ENCODE results near the gene AKT1S1. TPM values are rescaled to one million over a fixed set of nuclear protein-coding genes. Genes with fewer than 3 reads are reported as not detected.

Gene AKT1S1
- total RNA-seq, 1 donor, result 3.0 TPM

- H3K27me3 ChIP-seq (ENCODE audit: insufficient read depth, low read length), result no peaks in the 10 kb centered on the region
- no peak overlapping the region for H3K4me3 ChIP-seq (ENCODE audit: low read length)
- peaks cover 48% of the 10 kb centered on the region for H3K4me1 ChIP-seq (ENCODE audit: insufficient read depth, low read length)
- no peaks in the 10 kb centered on the region for H3K9me3 ChIP-seq (ENCODE audit: low read depth, low read length)
Measured at GRCh38 chr19:49912965-49913685, 36.0 kb upstream of the AKT1S1 start.

- Histone ChIP-seq H3K9me3 (ENCODE audit: low read depth, low read length) (no peaks in the 10 kb centered on the region), H3K4me1 (ENCODE audit: insufficient read depth, low read length) (peaks cover 39% of the 10 kb centered on the region), H3K4me3 (ENCODE audit: low read length) (no peak overlapping the region), H3K27me3 (ENCODE audit: insufficient read depth, low read length) (no peaks in the 10 kb centered on the region)
Measured at GRCh38 chr19:49911381-49912145, 34.4 kb upstream of the AKT1S1 start.

GRCh38 chr19:49910179-49910578 lies 33.0 kb upstream of the AKT1S1 start:
- H3K4me1 ChIP-seq (ENCODE audit: insufficient read depth, low read length), result peaks cover 46% of the 10 kb centered on the region

GRCh38 chr19:49908480-49909420 lies 31.6 kb upstream of the AKT1S1 start:
- Histone ChIP-seq H3K9me3 (ENCODE audit: low read depth, low read length) (no peaks in the 10 kb centered on the region), H3K4me1 (ENCODE audit: insufficient read depth, low read length) (peaks cover 57% of the 10 kb centered on the region), H3K27me3 (ENCODE audit: insufficient read depth, low read length) (no peaks in the 10 kb centered on the region), H3K4me3 (ENCODE audit: low read length) (no peak overlapping the region)

More at GRCh38 chr19:49910179-49910578, 33.0 kb upstream of the AKT1S1 start:
- Histone ChIP-seq H3K27me3 (ENCODE audit: insufficient read depth, low read length) (no peaks in the 10 kb centered on the region), H3K4me3 (ENCODE audit: low read length) (no peak overlapping the region), H3K9me3 (ENCODE audit: low read depth, low read length) (no peaks in the 10 kb centered on the region)

- H3K9me3 ChIP-seq (ENCODE audit: low read depth, low read length), result no peaks in the 10 kb centered on the region
- H3K4me3 ChIP-seq (ENCODE audit: low read length), result no peak overlapping the region
- peaks cover 53% of the 10 kb centered on the region for H3K4me1 ChIP-seq (ENCODE audit: insufficient read depth, low read length)
- H3K27me3 ChIP-seq (ENCODE audit: insufficient read depth, low read length), result no peaks in the 10 kb centered on the region
Measured at GRCh38 chr19:49907745-49908446, 30.7 kb upstream of the AKT1S1 start.

GRCh38 chr19:49906879-49907564 lies 29.9 kb upstream of the AKT1S1 start:
- no peaks in the 10 kb centered on the region for H3K27me3 ChIP-seq (ENCODE audit: insufficient read depth, low read length)
- H3K4me3 ChIP-seq (ENCODE audit: low read length), result no peak overlapping the region
- no peaks in the 10 kb centered on the region for H3K9me3 ChIP-seq (ENCODE audit: low read depth, low read length)
- peaks cover 44% of the 10 kb centered on the region for H3K4me1 ChIP-seq (ENCODE audit: insufficient read depth, low read length)

- Histone ChIP-seq H3K4me3 (ENCODE audit: low read length) (no peak overlapping the region), H3K9me3 (ENCODE audit: low read depth, low read length) (no peaks in the 10 kb centered on the region), H3K27me3 (ENCODE audit: insufficient read depth, low read length) (no peaks in the 10 kb centered on the region)
Measured at GRCh38 chr19:49904136-49904535, 27.0 kb upstream of the AKT1S1 start.

GRCh38 chr19:49896863-49897621 lies 19.9 kb upstream of the AKT1S1 start, which contains the start of gene IL4I1:
TSS of gene IL4I1 (minus strand) at chr19:49896887. CDS start at chr19:49896160, 727 bp downstream.
- no peaks in the 10 kb centered on the region for H3K9me3 ChIP-seq (ENCODE audit: low read depth, low read length)
- H3K4me1 ChIP-seq (ENCODE audit: insufficient read depth, low read length), result peaks cover 35% of the 10 kb centered on the region
- no peak within 1 kb of the TSS for H3K4me3 ChIP-seq (ENCODE audit: low read length)
- H3K27me3 ChIP-seq (ENCODE audit: insufficient read depth, low read length), result no peaks in the 10 kb centered on the region

More at GRCh38 chr19:49904136-49904535, 27.0 kb upstream of the AKT1S1 start:
- H3K4me1 ChIP-seq (ENCODE audit: insufficient read depth, low read length), result peaks cover 24% of the 10 kb centered on the region

GRCh38 chr19:49895566-49896297 lies 18.6 kb upstream of the AKT1S1 start:
- Histone ChIP-seq H3K27me3 (ENCODE audit: insufficient read depth, low read length) (no peaks in the 10 kb centered on the region), H3K4me1 (ENCODE audit: insufficient read depth, low read length) (peaks cover 35% of the 10 kb centered on the region), H3K4me3 (ENCODE audit: low read length) (no peak overlapping the region), H3K9me3 (ENCODE audit: low read depth, low read length) (no peaks in the 10 kb centered on the region)

GRCh38 chr19:49894879-49895565 lies 17.9 kb upstream of the AKT1S1 start:
- Histone ChIP-seq H3K27me3 (ENCODE audit: insufficient read depth, low read length) (no peaks in the 10 kb centered on the region), H3K4me1 (ENCODE audit: insufficient read depth, low read length) (peaks cover 40% of the 10 kb centered on the region), H3K4me3 (ENCODE audit: low read length) (no peak overlapping the region), H3K9me3 (ENCODE audit: low read depth, low read length) (no peaks in the 10 kb centered on the region)

- H3K4me1 ChIP-seq (ENCODE audit: insufficient read depth, low read length), result peaks cover 44% of the 10 kb centered on the region
Measured at GRCh38 chr19:49894011-49894664, 17.0 kb upstream of the AKT1S1 start.

GRCh38 chr19:49892716-49893115 lies 15.6 kb upstream of the AKT1S1 start:
- H3K9me3 ChIP-seq (ENCODE audit: low read depth, low read length), result no peaks in the 10 kb centered on the region
- peaks cover 36% of the 10 kb centered on the region for H3K4me1 ChIP-seq (ENCODE audit: insufficient read depth, low read length)
- no peak overlapping the region for H3K4me3 ChIP-seq (ENCODE audit: low read length)
- no peaks in the 10 kb centered on the region for H3K27me3 ChIP-seq (ENCODE audit: insufficient read depth, low read length)

More at GRCh38 chr19:49894011-49894664, 17.0 kb upstream of the AKT1S1 start:
- Histone ChIP-seq H3K27me3 (ENCODE audit: insufficient read depth, low read length) (no peaks in the 10 kb centered on the region), H3K9me3 (ENCODE audit: low read depth, low read length) (no peaks in the 10 kb centered on the region), H3K4me3 (ENCODE audit: low read length) (no peak overlapping the region)
